ENCODE results near the gene NEFH. TPM values are rescaled to one million over a fixed set of nuclear protein-coding genes. Genes with fewer than 3 reads are reported as not detected.

NEFH gene
- total and polyA plus RNA-seq, 2 donors (not counting 3 experiments of a cell fraction or from before 2014, with no cell fraction given): 0.09 to 0.59 TPM

- ChIA-PET CTCF (interaction anchor here (0.9 to 1.7 kb wide), 3 partner anchors 10 to 18 kb away, joined by 3 to 4 read pairs (median 4); partner anchors contain the start of gene THOC5), POLR2A (no interaction called here)
- H3K79me2 ChIP-seq (ENCODE audit: control insufficient read depth, insufficient read depth, low read length): no peaks in the 10 kb centered on the region
- H3K9me1 ChIP-seq (replicated peaks; ENCODE audit: control insufficient read depth, extremely low read depth, insufficient read depth, low read length): no peaks in the 10 kb centered on the region
- peak overlapping the region; percentile 7 for H3K4me2 ChIP-seq (ENCODE audit: insufficient read depth, low read length)
- DNase-seq (ENCODE audit: low read depth, low spot score): peak; percentile 32
- no TSS peak for BruUV-seq (replicated peaks)
- dilution Hi-C loops (cut with MboI; ENCODE audit: extremely low pct_ligation_motif_present, low sequenced_read_pairs) (no loop called here), intact Hi-C loops (cut with micrococcal nuclease) (no loop called here)
- H3K36me3 ChIP-seq (ENCODE audit: control insufficient read depth in 2 of 2, extremely low read depth in 1 of 2, insufficient read depth in 2 of 2, low read length in 2 of 2): peaks cover 11 to 26% of the 10 kb centered on the region in 2 experiments
- TF ChIP-seq POLR2AphosphoS5 (IDR thresholded peaks at IDR 0.05; ENCODE audit: insufficient read depth, low read depth, low read length) (no peak), POLR2A (IDR thresholded peaks at IDR 0.05; ENCODE audit: low read depth, low read length) (no peak), MAX (IDR thresholded peaks at IDR 0.05; ENCODE audit: insufficient read depth, insufficient read length) (no peak), GATA2 (IDR thresholded peaks at IDR 0.05; ENCODE audit: insufficient read depth, insufficient read length, low read depth, low read length) (no peak), CTCF (IDR thresholded peaks at IDR 0.05; ENCODE audit: extremely low read depth in 1 of 2, insufficient read depth in 1 of 2, low read depth in 1 of 2, low read length in 2 of 2) (no peak), MYC (IDR thresholded peaks at IDR 0.05; ENCODE audit: low read depth, low read length) (no peak), EZH2 (IDR thresholded peaks at IDR 0.05; ENCODE audit: borderline replicate concordance, low read depth, low read length, severe bottlenecking) (no peak), FOS (IDR thresholded peaks at IDR 0.05; ENCODE audit: borderline replicate concordance, insufficient read depth, low read length) (no peak), JUN (IDR thresholded peaks at IDR 0.05; ENCODE audit: borderline replicate concordance, insufficient read depth, insufficient read length, low read depth) (no peak)
- FAIRE-seq: peak; percentile 86
- no peak overlapping the region for H3K9ac ChIP-seq (replicated peaks; ENCODE audit: extremely low read depth, insufficient read depth, low read length)
- no peaks in the 10 kb centered on the region for H3K27me3 ChIP-seq (ENCODE audit: control insufficient read depth in 2 of 2, insufficient read depth in 2 of 2, low read length in 2 of 2)
- H3K9me3 ChIP-seq (replicated peaks; ENCODE audit: control insufficient read depth, insufficient read depth, low read length): no peaks in the 10 kb centered on the region
- peak overlapping the region; percentile 1 for H3K27ac ChIP-seq (ENCODE audit: insufficient read depth, low read depth, low read length)
- no peak overlapping the region for H3K4me3 ChIP-seq (replicated peaks in 1 of 3; ENCODE audit: insufficient read depth in 1 of 3, low read depth in 1 of 3, low read length in 3 of 3)
- no peaks in the 10 kb centered on the region for H4K20me1 ChIP-seq (replicated peaks; ENCODE audit: control insufficient read depth, extremely low read depth, insufficient read depth, low read length)
- peaks cover 9% of the 10 kb centered on the region for H3K4me1 ChIP-seq (ENCODE audit: control insufficient read depth, extremely low read depth, insufficient read depth, low read length)
- H2AFZ ChIP-seq (ENCODE audit: low read depth, low read length): no peak overlapping the region
These were observed 59.1 kb downstream of the NEFH start for GRCh38 chr22:29539105-29539504.

Other genes starting within 250 kb of the NEFH start
- gene RHBDD3, start 212.2 kb upstream of the NEFH start, total RNA-seq: 31.3 and 36.3 TPM in 2 replicates
- 37.2 and 46.0 TPM in 2 replicates for gene RHBDD3, start 212.2 kb upstream of the NEFH start, polyA plus RNA-seq
- gene EWSR1, start 211.9 kb upstream of the NEFH start, total RNA-seq: 302 and 305 TPM in 2 replicates
- 563 and 588 TPM in 2 replicates for gene EWSR1, start 211.9 kb upstream of the NEFH start, polyA plus RNA-seq
- gene GAS2L1, start 173.6 kb upstream of the NEFH start, total RNA-seq: 42.1 and 44.0 TPM in 2 replicates
- gene GAS2L1, start 173.6 kb upstream of the NEFH start, polyA plus RNA-seq: 30.5 and 39.3 TPM in 2 replicates
- 1.3 and 1.9 TPM in 2 replicates for gene RASL10A, start 164.5 kb upstream of the NEFH start, total RNA-seq
- 1.1 TPM in 2 replicates for gene RASL10A, start 164.5 kb upstream of the NEFH start, polyA plus RNA-seq
- 102 and 107 TPM in 2 replicates for gene AP1B1, start 91.6 kb upstream of the NEFH start, total RNA-seq
- 131 and 188 TPM in 2 replicates for gene AP1B1, start 91.6 kb upstream of the NEFH start, polyA plus RNA-seq
- not detected in 2 replicates for gene RFPL1, start 41.6 kb upstream of the NEFH start, total RNA-seq
- gene RFPL1, start 41.6 kb upstream of the NEFH start, polyA plus RNA-seq: not detected in 2 replicates
- gene THOC5, start 73.5 kb downstream of the NEFH start, total RNA-seq: 73.8 and 82.9 TPM in 2 replicates
- 35.0 and 37.8 TPM in 2 replicates for gene THOC5, start 73.5 kb downstream of the NEFH start, polyA plus RNA-seq
- 51.2 and 51.3 TPM in 2 replicates for gene NIPSNAP1, start 100.9 kb downstream of the NEFH start, total RNA-seq
- gene NIPSNAP1, start 100.9 kb downstream of the NEFH start, polyA plus RNA-seq: 36.6 and 40.0 TPM in 2 replicates
- gene NF2, start 123.4 kb downstream of the NEFH start, total RNA-seq: 114 and 115 TPM in 2 replicates
- gene NF2, start 123.4 kb downstream of the NEFH start, polyA plus RNA-seq: 27.8 and 33.8 TPM in 2 replicates
- gene CABP7, start 239.8 kb downstream of the NEFH start, total RNA-seq: not detected in 2 replicates
- gene CABP7, start 239.8 kb downstream of the NEFH start, polyA plus RNA-seq: not detected in 2 replicates